IPS-18c (cell line): Measurements from ENCODE around the gene PGRMC1.
A peak's percentile ranks its signal among the peaks of the same experiment; 100 is the strongest.
"Not testable (repeated sequence)": the region's sequence is repeated elsewhere in the genome, so short reads cannot be mapped to it uniquely, and the experiment has no call there.

Experiments used
- H3K4me3 ChIP-seq: 2 replicates; pipeline ENCODE4 v1.7.0; 2013; ENCODE audit warnings: low read depth, mild to moderate bottlenecking, low read length, moderate library complexity; ENCODE audit not compliant: insufficient read depth
- H3K9me3 ChIP-seq: one replicate; pipeline ENCODE4 v1.6.1; 2013; ENCODE audit warnings: mild to moderate bottlenecking, low read length, moderate library complexity; ENCODE audit not compliant: control insufficient read depth, insufficient read depth

Gene PGRMC1

DNA sequence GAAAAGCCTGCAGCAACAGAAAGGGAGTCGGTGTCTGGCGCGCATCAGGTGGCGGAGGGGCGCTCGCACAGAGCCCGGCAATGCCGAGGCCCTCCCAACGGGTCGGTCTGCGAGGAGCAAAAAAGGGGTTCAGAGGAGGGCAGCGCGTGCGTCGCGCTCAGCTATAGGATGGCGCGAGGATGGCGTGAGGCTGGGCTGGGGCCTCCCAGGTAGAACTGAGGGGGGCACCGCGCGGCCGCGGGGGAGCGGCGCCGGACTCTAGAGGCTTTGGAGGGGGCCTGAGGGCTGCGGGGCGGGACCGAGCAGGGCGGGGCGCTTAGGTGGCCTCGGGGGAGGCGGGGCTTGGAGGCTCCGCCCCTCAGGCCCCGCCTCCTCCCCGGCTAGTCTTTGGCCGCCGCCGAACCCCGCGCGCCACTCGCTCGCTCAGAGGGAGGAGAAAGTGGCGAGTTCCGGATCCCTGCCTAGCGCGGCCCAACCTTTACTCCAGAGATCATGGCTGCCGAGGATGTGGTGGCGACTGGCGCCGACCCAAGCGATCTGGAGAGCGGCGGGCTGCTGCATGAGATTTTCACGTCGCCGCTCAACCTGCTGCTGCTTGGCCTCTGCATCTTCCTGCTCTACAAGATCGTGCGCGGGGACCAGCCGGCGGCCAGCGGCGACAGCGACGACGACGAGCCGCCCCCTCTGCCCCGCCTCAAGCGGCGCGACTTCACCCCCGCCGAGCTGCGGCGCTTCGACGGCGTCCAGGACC is at the start of gene PGRMC1:
Gene PGRMC1, plus strand, starts transcription at position 414 of the 751 bp plus-strand sequence. Its CDS starts 79 bp downstream, at position 493.
- H3K4me3 ChIP-seq: peak within 1 kb of the TSS; percentile 79
- H3K9me3 ChIP-seq: peaks cover 5% of the 10 kb centered on the region

DNA sequence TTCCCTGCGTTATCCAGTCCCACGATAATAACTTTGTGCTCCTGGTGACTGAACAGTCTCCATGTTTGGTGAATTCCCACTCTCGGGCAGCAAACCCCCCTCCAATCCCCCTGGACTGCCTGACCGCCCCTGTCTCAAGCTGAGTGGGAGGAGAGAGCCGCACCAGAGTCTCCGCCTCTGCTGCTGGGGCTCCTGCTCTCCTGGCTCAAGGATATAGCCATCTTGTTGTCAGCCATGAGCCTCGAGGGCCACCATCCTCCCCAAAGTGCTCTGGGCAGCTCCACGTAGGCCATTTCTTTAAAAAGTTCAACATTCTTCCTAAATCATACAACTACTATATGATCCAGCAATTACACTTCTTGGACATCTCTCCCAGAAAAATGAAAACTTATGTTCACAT is 49.3 kb upstream of the PGRMC1 start:
- H3K9me3 ChIP-seq: peaks cover 6% of the 10 kb centered on the region
- H3K4me3 ChIP-seq: no peak overlapping the region

DNA sequence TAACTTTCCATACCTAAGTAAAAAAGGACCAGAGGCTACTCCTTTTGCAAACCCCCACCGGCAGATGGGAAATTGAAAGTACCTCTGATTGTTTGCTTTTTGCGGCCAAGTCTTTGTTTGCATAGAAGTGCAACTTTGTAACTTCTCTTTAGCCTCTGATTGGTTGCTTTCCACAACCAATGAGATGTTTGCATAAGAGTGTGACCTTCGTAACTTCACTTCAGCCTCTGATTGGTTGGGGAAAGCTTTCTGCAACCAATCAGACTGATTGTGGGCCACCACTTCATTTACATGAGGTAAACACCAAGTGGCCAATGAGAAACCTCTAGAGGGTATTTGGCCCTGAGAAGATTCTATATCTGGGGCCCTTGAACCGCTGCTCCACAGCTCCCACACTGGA is 48.8 kb upstream of the PGRMC1 start:
- Histone ChIP-seq H3K9me3 (peaks cover 6% of the 10 kb centered on the region), H3K4me3 (no peak overlapping the region)

DNA sequence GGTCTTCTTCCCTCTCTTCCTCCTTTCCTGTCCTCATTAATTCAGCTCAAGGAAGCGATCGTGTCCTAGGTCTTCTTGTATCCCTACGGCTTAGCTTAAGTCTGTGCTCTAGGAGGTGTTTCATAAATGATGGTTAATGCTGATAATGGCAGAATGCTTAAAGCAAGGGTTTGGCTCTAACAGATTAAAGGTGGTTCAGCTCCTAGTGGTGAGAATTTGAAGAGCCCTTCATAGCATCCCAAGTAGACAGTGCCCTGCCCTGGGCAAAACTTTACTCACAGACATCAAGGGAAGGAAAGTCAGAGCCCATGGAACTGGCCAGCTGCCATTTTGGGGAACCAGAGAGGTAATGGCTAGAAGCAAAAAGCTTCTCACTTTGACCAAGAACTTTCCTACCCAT is 47.0 kb upstream of the PGRMC1 start:
- Histone ChIP-seq H3K4me3 (no peak overlapping the region), H3K9me3 (peaks cover 6% of the 10 kb centered on the region)

DNA sequence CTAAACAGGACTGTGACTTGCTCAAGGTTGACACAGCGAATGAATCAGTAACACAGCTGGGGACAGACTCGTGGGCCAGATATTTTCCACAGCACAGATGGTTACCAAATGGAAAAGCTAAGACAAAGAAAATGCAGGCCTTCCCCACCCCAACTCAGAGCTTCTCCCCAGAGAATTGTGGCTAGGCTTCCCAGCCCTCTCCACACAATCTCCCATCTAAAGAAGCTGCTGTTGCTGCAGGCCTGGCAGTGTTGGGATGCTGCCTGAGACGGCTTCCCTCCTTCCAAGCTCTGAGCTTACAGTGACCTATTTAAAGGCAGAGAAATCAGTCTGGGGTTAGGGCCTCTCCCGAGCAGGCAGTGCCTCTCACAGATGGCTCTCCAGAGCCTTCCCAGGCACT is 46.5 kb upstream of the PGRMC1 start:
- Histone ChIP-seq H3K9me3 (peaks cover 6% of the 10 kb centered on the region), H3K4me3 (no peak overlapping the region)

DNA sequence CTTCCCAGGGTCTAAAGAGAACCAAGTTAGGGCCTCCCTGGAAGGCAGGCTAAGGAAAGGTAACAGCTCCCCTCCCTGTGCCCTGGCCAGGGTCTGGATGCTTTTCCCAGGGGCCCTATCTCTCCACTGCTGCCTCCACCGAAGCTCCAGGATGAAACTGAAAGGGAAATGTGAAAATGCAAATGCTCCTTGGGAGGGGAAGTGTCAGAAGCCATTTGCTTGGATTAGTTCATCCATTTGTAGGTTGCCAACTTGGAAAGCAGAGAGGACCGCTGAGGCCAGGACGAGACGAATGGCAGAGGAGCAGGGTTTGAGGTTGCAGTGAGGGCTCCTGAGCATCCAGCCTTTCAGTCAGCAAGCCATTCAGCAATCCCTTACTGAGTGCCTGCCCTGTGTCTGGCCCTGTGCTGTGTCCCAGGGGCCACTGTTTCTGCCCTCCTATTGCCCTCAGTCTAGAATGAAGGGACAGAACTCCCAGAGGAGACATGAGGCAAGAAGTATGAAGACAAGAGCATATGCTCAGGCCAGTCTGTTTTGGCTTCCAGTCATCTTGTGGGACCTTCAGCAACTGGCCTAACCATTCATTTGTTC is 45.9 kb upstream of the PGRMC1 start:
- Histone ChIP-seq H3K4me3 (no peak overlapping the region), H3K9me3 (peaks cover 6% of the 10 kb centered on the region)

DNA sequence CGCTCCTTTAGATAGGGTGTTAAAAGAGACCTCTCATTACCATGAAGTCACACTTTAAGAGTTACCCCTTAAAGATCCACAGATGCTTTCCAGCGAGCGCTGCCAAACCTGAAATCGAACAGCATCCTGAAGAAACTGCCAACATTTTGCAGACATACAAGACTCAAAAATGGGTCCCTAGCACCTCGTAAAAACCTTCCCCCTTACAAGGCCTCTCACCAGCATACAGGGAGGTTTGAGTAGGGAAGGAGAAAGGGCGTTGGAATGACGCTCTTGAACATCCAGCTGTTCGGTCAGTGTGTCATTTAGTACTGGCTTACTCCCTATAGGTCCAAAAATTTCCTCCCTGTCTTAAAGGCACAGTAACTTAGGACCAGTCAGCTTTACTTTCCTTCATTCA is 45.3 kb upstream of the PGRMC1 start:
- H3K4me3 ChIP-seq: no peak overlapping the region
- H3K9me3 ChIP-seq: peaks cover 6% of the 10 kb centered on the region

DNA sequence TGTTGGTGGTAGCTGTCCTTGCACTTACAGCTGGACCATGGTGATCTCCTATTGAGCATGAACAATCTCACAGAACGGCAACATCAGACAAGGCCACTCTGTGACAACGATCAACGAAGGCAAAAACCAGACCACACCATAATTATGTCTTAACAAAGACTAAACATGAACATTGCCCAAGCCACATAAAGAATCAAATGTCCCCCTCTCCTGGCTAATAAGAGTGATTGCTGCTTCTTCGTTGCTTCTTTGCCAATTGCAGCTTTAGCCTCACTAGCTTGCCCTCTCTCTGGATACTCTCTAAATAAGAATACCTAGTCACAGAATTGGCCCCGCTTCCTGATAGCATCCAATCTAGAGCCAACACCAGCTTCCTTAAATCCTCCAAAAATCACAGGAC is 41.5 kb upstream of the PGRMC1 start:
- Histone ChIP-seq H3K9me3 (peaks cover 9% of the 10 kb centered on the region), H3K4me3 (no peak overlapping the region)

DNA sequence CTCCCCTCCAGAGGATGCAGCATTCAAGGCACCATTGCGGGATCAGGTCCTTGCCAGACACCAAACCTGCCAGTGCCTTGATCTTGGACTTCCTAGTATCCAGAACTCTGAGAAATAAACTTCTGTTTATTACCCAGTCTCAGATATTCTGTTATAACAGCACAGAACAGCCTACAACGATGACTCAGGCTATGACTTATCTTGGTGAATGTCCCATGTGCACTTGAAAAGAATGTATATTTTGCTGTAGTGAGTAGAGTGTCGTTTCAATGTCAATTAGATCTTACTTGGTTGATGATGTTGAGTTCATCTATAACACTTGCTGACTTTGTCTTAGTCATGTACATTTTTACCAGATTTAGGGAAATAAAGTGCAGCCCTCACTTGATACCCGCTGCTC is 34.5 kb upstream of the PGRMC1 start:
- H3K4me3 ChIP-seq: no peak overlapping the region
- peaks cover 15% of the 10 kb centered on the region for H3K9me3 ChIP-seq

DNA sequence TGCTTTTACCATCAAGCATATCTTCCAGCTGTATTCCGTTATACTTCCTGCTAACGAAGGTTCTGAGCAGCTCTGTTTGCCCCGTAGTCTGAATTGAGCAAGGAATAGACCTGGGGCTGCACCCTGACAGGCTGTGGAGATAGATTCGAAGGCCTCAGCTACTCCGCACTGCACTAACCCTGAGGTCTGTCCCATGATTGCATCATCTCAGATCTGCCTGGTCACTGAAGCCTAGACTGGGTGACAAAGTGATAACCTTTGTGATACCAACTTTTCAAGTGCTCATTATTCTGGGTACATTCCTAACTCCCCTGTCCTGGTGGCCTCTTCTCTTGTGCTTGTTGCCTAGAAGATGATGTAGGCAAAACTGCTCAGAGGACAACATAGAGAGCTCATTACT is 29.9 kb upstream of the PGRMC1 start:
- H3K4me3 ChIP-seq: no peak overlapping the region
- peaks cover 15% of the 10 kb centered on the region for H3K9me3 ChIP-seq

DNA sequence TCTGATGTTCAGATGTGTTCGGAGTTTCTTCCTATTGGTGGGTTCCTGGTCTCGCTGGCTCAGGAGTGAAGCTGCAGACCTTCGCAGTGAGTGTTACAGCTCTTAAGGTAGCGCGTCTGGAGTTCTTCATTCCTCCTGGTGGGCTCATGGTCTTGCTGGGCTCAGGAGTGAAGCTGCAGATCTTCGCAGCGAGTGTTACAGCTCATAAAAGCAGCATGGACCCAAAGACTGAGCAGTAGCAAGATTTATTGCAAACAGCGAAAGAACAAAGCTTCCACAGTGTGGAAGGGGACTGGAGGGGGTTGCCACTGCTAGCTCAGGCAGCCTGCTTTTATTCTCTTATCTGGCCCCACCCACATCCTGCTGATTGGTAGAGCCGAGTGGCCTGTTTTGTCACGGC is 28.6 kb upstream of the PGRMC1 start:
- H3K4me3 ChIP-seq: not testable (repeated sequence)

DNA sequence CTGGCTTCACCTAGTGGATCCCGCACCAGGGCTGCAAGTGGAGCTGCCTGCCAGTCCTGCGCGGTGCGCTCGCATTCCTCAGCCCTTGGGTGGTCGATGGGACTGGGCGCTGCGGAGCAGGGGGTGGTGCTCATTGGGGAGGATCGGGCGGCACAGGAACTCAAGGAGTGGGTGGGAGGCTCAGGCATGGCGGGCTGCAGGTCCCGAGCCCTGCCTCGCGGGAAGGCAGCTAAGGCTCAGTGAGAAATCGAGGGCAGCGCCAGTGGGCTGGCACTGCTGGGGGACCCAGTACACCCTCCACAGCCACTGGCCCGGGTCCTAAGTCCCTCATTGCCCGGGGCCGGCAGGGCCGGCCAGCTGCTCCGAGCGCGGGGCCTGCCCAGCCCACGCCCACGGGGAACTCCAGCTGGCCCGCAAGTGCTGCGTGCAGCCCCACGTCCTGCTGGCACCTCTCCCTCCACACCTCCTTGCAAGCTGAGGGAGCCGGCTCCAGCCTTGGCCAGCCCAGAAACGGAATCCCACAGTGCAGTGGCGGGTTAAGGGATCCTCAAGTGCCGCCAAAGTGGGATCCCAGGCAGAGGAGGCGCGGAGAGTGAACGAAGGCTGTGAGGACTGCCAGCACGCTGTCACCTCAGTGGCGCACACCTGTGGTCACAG is 27.6 kb upstream of the PGRMC1 start:
- Histone ChIP-seq H3K4me3 (no peak overlapping the region), H3K9me3 (peaks cover 17% of the 10 kb centered on the region)

More for the DNA sequence above, 28.6 kb upstream of the PGRMC1 start:
- peaks cover 17% of the 10 kb centered on the region for H3K9me3 ChIP-seq

DNA sequence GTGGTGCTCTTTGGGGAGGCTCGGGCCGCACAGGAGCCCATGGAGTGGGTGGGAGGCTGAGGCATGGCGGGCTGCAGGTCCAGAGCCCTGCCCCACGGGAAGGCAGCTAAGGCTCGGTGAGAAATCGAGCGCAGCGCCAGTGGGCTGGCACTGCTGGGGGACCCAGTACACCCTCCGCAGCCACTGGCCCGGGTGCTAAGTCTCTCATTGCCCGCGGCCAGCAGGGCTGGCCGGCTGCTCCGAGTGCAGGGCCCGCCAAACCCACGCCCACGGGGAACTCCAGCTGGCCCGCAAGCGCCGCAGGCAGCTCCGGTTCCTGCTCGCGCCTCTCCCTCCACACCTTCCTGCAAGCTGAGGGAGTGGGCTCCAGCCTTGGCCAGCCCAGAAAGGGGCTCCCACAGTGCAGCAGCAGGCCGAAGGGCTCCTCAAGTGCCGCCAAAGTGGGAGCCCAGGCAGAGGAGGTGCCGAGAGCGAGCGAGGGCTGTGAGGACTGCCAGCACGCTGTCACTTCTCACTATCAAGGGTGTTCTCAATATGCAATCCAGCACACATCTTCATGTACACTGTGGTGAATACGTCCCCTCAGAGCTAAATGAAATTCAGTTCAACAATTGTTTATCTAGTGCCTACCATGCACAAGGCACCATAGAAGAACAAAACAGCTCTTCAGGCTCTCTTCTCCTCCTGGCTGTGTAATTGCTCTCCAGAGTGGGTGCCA is 25.0 kb upstream of the PGRMC1 start:
- H3K9me3 ChIP-seq: peaks cover 10% of the 10 kb centered on the region
- H3K4me3 ChIP-seq: not testable (repeated sequence)

DNA sequence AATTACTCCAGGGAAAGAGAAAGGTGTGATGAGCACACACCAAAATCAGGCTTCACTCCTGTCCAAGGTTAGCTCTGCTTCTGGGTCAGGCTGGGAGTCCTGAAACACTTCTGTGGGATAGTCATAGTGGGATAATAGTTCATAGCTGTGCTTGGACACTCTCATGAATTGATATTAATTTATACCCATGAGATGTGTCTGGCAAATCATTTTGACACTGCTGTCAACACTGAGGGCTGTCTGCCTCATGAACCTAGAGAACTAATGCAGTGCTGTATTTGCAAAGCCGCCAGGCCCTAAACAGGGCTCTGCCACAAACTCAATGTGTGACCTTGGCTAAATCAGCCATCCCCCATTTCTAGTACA is 24.5 kb upstream of the PGRMC1 start:
- Histone ChIP-seq H3K4me3 (no peak overlapping the region), H3K9me3 (peaks cover 8% of the 10 kb centered on the region)

DNA sequence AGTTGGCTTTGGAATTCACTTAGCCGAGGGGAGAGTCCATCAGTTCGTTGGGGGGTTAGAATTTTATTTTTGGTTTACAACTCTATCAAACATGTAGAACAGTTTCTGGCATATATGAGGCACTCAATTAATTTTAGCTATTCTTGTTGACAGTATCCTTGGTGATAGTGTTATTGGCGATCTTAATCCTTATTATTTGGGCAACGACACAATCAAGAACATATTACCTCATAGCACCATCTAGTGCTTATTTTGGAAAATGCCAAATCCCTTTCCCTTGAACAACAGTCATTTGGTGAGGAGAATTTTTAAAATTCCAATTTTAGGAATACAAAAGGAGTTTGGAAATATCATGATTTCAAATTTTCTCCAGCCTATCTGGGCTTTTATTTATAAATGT is 17.9 kb upstream of the PGRMC1 start:
- H3K9me3 ChIP-seq: no peaks in the 10 kb centered on the region
- no peak overlapping the region for H3K4me3 ChIP-seq

DNA sequence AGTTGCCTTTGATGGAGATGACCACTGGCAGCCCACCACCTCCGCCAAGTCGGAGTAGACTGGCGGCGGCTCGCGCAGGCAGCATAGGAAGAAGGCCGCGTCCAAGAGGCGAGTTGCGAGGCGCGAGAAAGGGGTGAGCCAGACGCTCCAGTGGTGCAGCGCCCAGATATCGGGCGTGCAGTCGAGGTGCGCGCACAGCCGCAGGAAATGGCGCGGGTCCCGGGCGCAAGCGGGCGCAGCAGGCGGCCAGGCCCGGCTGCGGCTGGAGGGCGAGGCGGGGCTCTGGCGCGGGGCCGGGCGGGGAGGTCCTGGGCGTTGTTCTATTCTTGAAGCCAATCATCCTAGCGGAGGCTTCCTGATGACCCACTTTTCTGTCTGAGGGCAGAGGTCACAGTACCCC is 13.2 kb upstream of the PGRMC1 start:
- Histone ChIP-seq H3K9me3 (peaks cover 5% of the 10 kb centered on the region), H3K4me3 (no peak overlapping the region)

DNA sequence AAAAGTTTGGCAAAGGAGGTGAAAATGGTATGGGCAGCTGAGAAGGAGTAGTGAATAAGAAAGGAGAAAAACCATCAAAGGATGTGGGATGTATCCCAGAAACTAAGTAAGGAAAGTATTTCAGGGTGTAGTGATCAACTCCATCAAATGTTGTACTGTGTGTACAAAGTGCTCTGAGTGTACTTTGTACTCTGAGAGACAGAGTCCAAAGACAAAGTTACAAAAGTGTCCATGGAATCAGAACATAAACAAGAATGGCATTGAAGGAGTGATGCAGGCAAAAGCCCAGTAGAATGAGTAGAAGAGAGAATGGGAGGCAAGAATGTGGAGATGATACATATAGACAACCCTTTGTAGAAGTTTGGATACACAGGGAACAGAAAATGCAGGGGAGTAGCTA is 12.3 kb upstream of the PGRMC1 start:
- peaks cover 5% of the 10 kb centered on the region for H3K9me3 ChIP-seq
- no peak overlapping the region for H3K4me3 ChIP-seq

DNA sequence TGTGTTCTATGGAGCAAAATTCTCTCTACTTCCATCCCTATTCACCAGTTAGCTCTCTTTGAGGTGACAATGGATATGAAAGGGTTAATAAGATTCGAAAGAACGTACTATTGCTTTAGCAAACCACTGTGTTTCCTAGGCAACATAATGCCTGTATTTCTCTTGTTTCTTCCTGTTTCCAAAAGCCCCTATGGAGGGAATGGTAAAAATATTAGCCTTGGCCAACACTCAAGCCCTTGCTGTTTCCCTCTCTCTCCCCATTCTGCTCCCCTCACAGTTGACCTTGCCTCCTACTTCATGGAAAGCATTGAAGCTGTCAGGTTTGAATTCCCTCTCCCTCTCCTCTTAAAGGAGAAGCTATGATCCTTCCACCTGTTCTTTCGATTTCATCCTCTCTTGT is 9.6 kb upstream of the PGRMC1 start:
- H3K4me3 ChIP-seq: no peak overlapping the region
- peaks cover 7% of the 10 kb centered on the region for H3K9me3 ChIP-seq
